RWPE1 (cell line): ENCODE measurements around the gene DSCAM.
A peak's percentile ranks its signal among the peaks of the same experiment; 100 is the strongest.
"Not testable (repeated sequence)": the region's sequence is repeated elsewhere in the genome, so short reads cannot be mapped to it uniquely, and the experiment has no call there.

Experiments used
- CTCF ChIA-PET: fragments of 350-600 bp; sonication (Branson Sonifier 250); formaldehyde crosslinking; extraction: SDS; loops from one replicate; lab custom pipeline; 2021; lab: Yijun Ruan, JAX
- POLR2A ChIA-PET: fragments of 400-600 bp; formaldehyde crosslinking; extraction: SDS; loops from one replicate; lab custom pipeline; 2020; ENCODE audit warnings: antibody characterized with exemption; ENCODE audit not compliant: low non-redundant PET; lab: Yijun Ruan, JAX
- DNase-seq: peaks from one replicate; pipeline ENCODE4 v3.0.0; 2012; ENCODE audit warnings: low spot score
- H3K27ac ChIP-seq: fragments of 450-650 bp; 2 replicates; pipeline ENCODE4 v1.5.1; 2017
- TF ChIP-seq, protein P1 (sequence below): fragments of 450-650 bp; conservative IDR thresholded peaks from 2 replicates; pipeline ENCODE4 v1.5.1; 2017; ENCODE audit warnings: low read depth, mild to moderate bottlenecking

Gene DSCAM, protein sequence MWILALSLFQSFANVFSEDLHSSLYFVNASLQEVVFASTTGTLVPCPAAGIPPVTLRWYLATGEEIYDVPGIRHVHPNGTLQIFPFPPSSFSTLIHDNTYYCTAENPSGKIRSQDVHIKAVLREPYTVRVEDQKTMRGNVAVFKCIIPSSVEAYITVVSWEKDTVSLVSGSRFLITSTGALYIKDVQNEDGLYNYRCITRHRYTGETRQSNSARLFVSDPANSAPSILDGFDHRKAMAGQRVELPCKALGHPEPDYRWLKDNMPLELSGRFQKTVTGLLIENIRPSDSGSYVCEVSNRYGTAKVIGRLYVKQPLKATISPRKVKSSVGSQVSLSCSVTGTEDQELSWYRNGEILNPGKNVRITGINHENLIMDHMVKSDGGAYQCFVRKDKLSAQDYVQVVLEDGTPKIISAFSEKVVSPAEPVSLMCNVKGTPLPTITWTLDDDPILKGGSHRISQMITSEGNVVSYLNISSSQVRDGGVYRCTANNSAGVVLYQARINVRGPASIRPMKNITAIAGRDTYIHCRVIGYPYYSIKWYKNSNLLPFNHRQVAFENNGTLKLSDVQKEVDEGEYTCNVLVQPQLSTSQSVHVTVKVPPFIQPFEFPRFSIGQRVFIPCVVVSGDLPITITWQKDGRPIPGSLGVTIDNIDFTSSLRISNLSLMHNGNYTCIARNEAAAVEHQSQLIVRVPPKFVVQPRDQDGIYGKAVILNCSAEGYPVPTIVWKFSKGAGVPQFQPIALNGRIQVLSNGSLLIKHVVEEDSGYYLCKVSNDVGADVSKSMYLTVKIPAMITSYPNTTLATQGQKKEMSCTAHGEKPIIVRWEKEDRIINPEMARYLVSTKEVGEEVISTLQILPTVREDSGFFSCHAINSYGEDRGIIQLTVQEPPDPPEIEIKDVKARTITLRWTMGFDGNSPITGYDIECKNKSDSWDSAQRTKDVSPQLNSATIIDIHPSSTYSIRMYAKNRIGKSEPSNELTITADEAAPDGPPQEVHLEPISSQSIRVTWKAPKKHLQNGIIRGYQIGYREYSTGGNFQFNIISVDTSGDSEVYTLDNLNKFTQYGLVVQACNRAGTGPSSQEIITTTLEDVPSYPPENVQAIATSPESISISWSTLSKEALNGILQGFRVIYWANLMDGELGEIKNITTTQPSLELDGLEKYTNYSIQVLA (N-terminal part only)

DNA sequence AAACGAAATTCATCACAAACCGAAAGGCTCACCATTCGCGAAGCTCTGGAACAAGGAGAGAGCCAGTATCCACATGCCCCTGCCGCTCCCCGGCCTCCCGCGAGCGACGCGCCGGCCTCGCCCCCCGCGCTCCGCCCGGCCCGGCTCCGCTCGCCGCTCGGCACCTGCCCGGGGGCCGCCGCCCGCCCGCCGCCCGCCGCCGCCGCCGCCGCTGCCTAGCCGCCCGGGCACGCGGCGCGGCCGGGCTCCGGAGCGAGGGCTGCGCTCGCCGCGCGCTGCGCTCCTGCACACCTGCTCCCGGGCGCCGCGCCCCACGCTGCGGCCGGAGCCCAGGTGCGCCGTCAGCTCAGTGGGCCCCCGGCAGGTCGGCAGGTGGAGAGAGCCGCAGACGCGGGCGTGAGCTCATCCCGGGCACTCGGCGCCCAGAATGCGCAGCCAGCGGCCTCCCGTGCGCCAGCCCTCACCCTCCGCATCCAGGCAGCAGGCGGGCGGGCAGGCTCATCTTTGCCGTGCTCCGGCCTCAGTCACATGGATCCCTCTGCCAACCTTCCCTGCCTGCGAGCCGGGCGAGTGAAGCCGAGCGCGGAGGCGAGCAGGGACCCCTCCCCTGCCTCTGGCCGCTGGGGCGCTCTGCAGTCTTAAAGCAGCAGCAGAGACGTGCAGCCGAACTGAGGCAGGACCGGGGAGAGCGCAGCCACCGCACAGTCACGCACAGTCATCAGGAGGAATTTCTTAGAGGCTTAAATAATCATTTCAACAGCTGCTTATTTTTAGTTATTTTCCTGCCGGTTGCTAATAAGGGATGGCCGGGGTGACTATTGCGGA lies at the start of gene DSCAM:
DSCAM (minus strand) TSS at position 572 of the 825 bp plus-strand sequence; CDS start at position 75, 497 bp downstream.
- TF ChIP-seq, protein P1, sequence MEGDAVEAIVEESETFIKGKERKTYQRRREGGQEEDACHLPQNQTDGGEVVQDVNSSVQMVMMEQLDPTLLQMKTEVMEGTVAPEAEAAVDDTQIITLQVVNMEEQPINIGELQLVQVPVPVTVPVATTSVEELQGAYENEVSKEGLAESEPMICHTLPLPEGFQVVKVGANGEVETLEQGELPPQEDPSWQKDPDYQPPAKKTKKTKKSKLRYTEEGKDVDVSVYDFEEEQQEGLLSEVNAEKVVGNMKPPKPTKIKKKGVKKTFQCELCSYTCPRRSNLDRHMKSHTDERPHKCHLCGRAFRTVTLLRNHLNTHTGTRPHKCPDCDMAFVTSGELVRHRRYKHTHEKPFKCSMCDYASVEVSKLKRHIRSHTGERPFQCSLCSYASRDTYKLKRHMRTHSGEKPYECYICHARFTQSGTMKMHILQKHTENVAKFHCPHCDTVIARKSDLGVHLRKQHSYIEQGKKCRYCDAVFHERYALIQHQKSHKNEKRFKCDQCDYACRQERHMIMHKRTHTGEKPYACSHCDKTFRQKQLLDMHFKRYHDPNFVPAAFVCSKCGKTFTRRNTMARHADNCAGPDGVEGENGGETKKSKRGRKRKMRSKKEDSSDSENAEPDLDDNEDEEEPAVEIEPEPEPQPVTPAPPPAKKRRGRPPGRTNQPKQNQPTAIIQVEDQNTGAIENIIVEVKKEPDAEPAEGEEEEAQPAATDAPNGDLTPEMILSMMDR: no peak
- ChIA-PET POLR2A (no interaction called here), CTCF (interaction anchor here (0.6 to 0.7 kb wide), 2 partner anchors 45 to 355 kb away, joined by 3 read pairs; no protein-coding TSS in a partner anchor)
- no peak within 1 kb of the TSS for H3K27ac ChIP-seq
- DNase-seq: peak; percentile 13

DNA sequence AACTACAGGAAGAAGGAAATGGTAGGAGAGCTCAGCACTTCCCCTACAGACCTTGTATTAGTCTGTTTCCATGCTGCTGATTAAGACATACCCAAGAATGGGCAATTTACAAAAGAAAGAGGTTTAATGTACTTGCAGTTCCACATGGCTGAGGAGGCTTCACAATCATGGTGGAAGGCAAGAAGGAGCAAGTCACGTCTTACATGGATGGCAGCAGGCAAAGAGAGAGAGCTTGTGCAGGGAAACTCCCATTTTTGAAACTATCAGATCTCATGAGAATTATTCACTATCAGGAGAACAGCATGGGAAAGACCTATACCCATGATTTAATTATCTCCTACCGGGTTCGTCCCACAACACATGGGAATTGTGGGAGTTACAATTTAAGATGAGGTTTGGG lies 48.7 kb upstream of the DSCAM start:
- DNase-seq, POLR2A ChIA-PET, CTCF ChIA-PET, H3K27ac ChIP-seq: not testable (repeated sequence)

GRCh38 chr21:40886931-40887330 lies 40.0 kb upstream of the DSCAM start:
- no peak overlapping the region for H3K27ac ChIP-seq
- DNase-seq: peak; percentile 74
- ChIA-PET CTCF (interaction anchor here (1.0 kb wide), 1 partner anchor 17 kb away, joined by 3 read pairs; no protein-coding TSS in a partner anchor), POLR2A (no interaction called here)
- TF ChIP-seq, protein P1: no peak

- DNase-seq: no peak
- no peak overlapping the region for H3K27ac ChIP-seq
- POLR2A ChIA-PET: no interaction called here
- TF ChIP-seq, protein P1: no peak
- CTCF ChIA-PET: no interaction called here
These were observed 39.0 kb upstream of the DSCAM start for GRCh38 chr21:40886006-40886405.

DNA sequence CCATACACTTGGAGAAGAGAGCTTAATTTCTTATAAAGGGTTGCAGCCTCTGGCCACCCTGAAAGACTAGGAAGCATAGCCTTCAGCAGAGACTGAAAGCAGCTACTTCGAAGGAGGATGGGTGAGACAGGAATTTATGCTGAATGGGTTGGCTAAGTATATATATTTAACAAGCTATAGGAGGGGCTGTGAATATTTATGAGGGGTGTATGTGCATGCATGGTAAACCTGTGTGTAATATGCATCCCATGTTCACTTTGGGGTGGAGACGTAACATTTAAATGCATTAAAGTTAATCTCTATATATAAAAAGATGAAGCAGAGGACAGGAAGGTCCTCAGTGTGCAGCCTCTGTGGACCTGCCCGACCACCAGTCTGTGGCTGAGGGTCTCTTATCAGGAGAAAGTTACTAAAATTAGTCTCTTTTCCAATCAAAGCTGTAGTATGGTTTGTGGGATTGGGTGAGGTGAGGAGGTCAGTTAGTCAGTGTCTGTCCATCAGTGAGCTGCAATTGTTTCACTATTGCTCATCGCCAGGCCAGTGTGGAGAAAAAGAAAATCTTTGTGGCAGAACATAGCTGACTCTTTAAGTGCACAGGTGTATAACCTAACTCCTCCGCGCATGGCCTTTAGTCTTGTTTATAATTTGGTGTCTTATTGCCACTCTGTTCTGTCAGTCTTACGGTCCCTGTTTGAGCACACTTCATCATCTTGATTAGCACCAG lies 35.4 kb upstream of the DSCAM start:
- DNase-seq: no peak
- POLR2A ChIA-PET: no interaction called here
- TF ChIP-seq, protein P1: no peak
- CTCF ChIA-PET: no interaction called here
- no peak overlapping the region for H3K27ac ChIP-seq

- DNase-seq: no peak
- POLR2A ChIA-PET: no interaction called here
- no peak overlapping the region for H3K27ac ChIP-seq
These were observed 34.8 kb upstream of the DSCAM start for GRCh38 chr21:40881767-40882166.

More at GRCh38 chr21:40881767-40882166, 34.8 kb upstream of the DSCAM start:
- CTCF ChIA-PET: interaction anchor here (0.7 kb wide), 1 partner anchor 462 kb away, joined by 4 read pairs; no protein-coding TSS in a partner anchor
- TF ChIP-seq, protein P1: no peak
